ENCODE data around the gene MAP7D2.

- TF ChIP-seq EZH2 (IDR thresholded peaks at IDR 0.05; ENCODE audit: low read depth, unreplicated experiment) (no peak), CTCF (conservative IDR thresholded peaks at IDR 0.05; ENCODE audit: low read depth in 2 of 2) (no peak), NANOG (IDR thresholded peaks at IDR 0.05; ENCODE audit: borderline replicate concordance) (no peak)
Observed at GRCh38 chrX:20135944-20136343, 19.2 kb upstream of the MAP7D2 start.
